ENCODE measurements around the gene PTCD3. TPM values are rescaled to one million over a fixed set of nuclear protein-coding genes. Genes with fewer than 3 reads are reported as not detected.

Gene PTCD3
- total RNA-seq, 1 experiment from 2014 or later, result 93.9 TPM

DNA sequence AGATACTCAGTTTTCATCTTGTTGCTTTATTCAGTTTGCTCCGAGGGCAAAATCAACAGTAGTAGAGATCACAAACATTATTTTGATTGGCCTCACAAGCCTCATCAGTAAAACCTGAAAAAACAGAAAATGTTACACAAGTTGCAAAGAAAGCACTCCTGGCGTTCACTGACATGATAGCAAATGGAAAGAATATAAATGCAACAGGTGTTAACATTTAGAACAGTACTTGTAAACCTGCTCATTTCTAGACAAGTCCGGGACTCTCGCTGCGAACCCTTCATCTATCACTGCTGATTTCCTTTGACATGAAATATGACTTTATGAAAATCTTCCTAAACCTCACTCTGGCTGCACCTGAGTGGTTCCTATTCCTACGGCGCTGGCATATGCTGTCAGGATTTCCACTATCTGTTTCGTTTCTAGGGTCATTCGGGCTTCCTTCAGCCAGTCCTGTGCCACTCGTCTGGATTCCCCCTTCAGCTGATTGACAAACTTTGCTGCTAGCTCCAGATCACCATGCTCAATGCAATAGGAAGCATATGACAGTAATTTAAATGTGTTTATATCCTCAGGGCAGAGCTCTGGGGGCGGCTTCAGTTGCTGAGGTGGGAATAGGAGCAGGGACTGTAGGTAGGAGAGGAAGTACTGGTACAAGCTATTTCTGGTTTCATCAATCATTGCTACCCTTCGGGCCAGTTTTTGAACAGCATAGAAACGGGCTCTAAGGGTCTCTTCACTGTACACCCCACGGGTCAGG, 38.1 kb downstream of the PTCD3 start:
- Histone ChIP-seq H3K27ac (ENCODE audit: low read length) (no peak overlapping the region), H3K9me3 (ENCODE audit: control insufficient read depth, insufficient read depth, low read depth, low read length) (no peaks in the 10 kb centered on the region), H3K4me3 (ENCODE audit: low read depth in 2 of 2, low read length in 2 of 2) (no peak overlapping the region), H3K4me1 (ENCODE audit: control insufficient read depth, insufficient read depth, low read length) (no peaks in the 10 kb centered on the region), H3K27me3 (ENCODE audit: control insufficient read depth, insufficient read depth, low read length) (no peaks in the 10 kb centered on the region), H3K36me3 (ENCODE audit: control insufficient read depth, insufficient read depth, low read length) (peaks cover 23% of the 10 kb centered on the region)
- TF ChIP-seq, protein P1, sequence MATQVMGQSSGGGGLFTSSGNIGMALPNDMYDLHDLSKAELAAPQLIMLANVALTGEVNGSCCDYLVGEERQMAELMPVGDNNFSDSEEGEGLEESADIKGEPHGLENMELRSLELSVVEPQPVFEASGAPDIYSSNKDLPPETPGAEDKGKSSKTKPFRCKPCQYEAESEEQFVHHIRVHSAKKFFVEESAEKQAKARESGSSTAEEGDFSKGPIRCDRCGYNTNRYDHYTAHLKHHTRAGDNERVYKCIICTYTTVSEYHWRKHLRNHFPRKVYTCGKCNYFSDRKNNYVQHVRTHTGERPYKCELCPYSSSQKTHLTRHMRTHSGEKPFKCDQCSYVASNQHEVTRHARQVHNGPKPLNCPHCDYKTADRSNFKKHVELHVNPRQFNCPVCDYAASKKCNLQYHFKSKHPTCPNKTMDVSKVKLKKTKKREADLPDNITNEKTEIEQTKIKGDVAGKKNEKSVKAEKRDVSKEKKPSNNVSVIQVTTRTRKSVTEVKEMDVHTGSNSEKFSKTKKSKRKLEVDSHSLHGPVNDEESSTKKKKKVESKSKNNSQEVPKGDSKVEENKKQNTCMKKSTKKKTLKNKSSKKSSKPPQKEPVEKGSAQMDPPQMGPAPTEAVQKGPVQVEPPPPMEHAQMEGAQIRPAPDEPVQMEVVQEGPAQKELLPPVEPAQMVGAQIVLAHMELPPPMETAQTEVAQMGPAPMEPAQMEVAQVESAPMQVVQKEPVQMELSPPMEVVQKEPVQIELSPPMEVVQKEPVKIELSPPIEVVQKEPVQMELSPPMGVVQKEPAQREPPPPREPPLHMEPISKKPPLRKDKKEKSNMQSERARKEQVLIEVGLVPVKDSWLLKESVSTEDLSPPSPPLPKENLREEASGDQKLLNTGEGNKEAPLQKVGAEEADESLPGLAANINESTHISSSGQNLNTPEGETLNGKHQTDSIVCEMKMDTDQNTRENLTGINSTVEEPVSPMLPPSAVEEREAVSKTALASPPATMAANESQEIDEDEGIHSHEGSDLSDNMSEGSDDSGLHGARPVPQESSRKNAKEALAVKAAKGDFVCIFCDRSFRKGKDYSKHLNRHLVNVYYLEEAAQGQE (IDR thresholded peaks at IDR 0.05; ENCODE audit: insufficient read depth in 1 of 2, low read depth in 2 of 2, low read length in 1 of 2), result no peak
- TF ChIP-seq POLR2AphosphoS5 (IDR thresholded peaks at IDR 0.05; ENCODE audit: low read depth, low read length), result no peak
- no peak for TF ChIP-seq TCF7L2 (IDR thresholded peaks at IDR 0.05; ENCODE audit: low read depth, low read length)
- TF ChIP-seq, protein P2, sequence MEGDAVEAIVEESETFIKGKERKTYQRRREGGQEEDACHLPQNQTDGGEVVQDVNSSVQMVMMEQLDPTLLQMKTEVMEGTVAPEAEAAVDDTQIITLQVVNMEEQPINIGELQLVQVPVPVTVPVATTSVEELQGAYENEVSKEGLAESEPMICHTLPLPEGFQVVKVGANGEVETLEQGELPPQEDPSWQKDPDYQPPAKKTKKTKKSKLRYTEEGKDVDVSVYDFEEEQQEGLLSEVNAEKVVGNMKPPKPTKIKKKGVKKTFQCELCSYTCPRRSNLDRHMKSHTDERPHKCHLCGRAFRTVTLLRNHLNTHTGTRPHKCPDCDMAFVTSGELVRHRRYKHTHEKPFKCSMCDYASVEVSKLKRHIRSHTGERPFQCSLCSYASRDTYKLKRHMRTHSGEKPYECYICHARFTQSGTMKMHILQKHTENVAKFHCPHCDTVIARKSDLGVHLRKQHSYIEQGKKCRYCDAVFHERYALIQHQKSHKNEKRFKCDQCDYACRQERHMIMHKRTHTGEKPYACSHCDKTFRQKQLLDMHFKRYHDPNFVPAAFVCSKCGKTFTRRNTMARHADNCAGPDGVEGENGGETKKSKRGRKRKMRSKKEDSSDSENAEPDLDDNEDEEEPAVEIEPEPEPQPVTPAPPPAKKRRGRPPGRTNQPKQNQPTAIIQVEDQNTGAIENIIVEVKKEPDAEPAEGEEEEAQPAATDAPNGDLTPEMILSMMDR (IDR thresholded peaks at IDR 0.05), result no peak
- TF ChIP-seq SIN3A (IDR thresholded peaks at IDR 0.05; ENCODE audit: borderline replicate concordance, insufficient read depth, low read depth, low read length), result no peak
- DNase-seq (ENCODE audit: low read depth, low spot score) (no peak), ATAC-seq (0 out of 2 replicates have a peak, but pooled peaks have one; percentile 9)
- in situ Hi-C loops (cut with HindIII; ENCODE audit: low pct_unique_long_range_greater_than_20kb, low sequenced_read_pairs) (no loop called here), intact Hi-C loops (cut with micrococcal nuclease; ENCODE audit: unreplicated experiment) (no loop called here)
- BruUV-seq (replicated peaks), result TSS peak; percentile 90
- ChIA-PET POLR2A (no interaction called here), CTCF (no interaction called here)

DNA sequence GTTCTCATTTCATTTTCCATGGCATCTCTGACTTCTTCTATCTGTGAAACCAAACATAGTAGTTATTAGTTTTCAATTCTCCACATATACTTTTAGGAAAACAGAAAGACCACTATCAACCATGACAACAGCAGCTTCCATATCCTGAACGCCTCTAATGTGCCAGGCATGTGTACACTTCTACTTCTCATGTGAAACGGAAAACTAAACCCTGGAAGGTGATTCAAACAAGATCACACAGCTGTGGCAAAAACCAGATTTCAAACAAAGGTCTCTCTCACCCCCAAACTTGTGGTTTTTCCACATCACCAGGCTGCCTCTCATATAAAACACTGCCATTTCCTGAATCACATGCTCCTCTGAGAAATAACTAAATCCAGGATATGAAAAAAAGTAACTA, 41.8 kb downstream of the PTCD3 start:
- POLR2A ChIA-PET, result no interaction called here

More for the DNA sequence above, 41.8 kb downstream of the PTCD3 start:
- Histone ChIP-seq H3K9me3 (ENCODE audit: control insufficient read depth, insufficient read depth, low read depth, low read length) (no peaks in the 10 kb centered on the region), H3K4me3 (ENCODE audit: low read depth in 2 of 2, low read length in 2 of 2) (no peak overlapping the region), H3K4me1 (ENCODE audit: control insufficient read depth, insufficient read depth, low read length) (no peaks in the 10 kb centered on the region), H3K27ac (ENCODE audit: low read length) (no peak overlapping the region), H3K27me3 (ENCODE audit: control insufficient read depth, insufficient read depth, low read length) (no peaks in the 10 kb centered on the region), H3K36me3 (ENCODE audit: control insufficient read depth, insufficient read depth, low read length) (peaks cover 29% of the 10 kb centered on the region)
- intact Hi-C loops (cut with micrococcal nuclease; ENCODE audit: unreplicated experiment), result no loop called here
- in situ Hi-C loops (cut with HindIII; ENCODE audit: low pct_unique_long_range_greater_than_20kb, low sequenced_read_pairs), result no loop called here
- ATAC-seq (no peak), DNase-seq (ENCODE audit: low read depth, low spot score) (no peak)
- BruUV-seq (replicated peaks), result no TSS peak
- TF ChIP-seq, protein P2 (IDR thresholded peaks at IDR 0.05), result no peak
- TF ChIP-seq SIN3A (IDR thresholded peaks at IDR 0.05; ENCODE audit: borderline replicate concordance, insufficient read depth, low read depth, low read length), result no peak
- TF ChIP-seq, protein P1 (IDR thresholded peaks at IDR 0.05; ENCODE audit: insufficient read depth in 1 of 2, low read depth in 2 of 2, low read length in 1 of 2), result no peak
- TF ChIP-seq TCF7L2 (IDR thresholded peaks at IDR 0.05; ENCODE audit: low read depth, low read length), result no peak
- no peak for TF ChIP-seq POLR2AphosphoS5 (IDR thresholded peaks at IDR 0.05; ENCODE audit: low read depth, low read length)
- CTCF ChIA-PET, result no interaction called here
